ENCODE data around the gene FXYD3.

GRCh38 chr19:35070471-35070870 lies 45.2 kb upstream of the FXYD3 start:
- no peak for TF ChIP-seq POLR2AphosphoS5 (IDR thresholded peaks at IDR 0.05; ENCODE audit: low read depth, low read length)
- TF ChIP-seq SIN3A (IDR thresholded peaks at IDR 0.05; ENCODE audit: borderline replicate concordance, insufficient read depth, low read length) = no peak
- TF ChIP-seq REST (IDR thresholded peaks at IDR 0.05; ENCODE audit: insufficient read depth in 1 of 2, low read depth in 2 of 2, low read length in 2 of 2) = no peak
- no peak for TF ChIP-seq TAF1 (IDR thresholded peaks at IDR 0.05; ENCODE audit: borderline replicate concordance, insufficient read depth, low read length)

Measured in PFSK-1 (cell line).